Keratinocyte (primary cell): ENCODE results near the gene ACER3. TPM values are rescaled to one million over a fixed set of nuclear protein-coding genes. Genes with fewer than 3 reads are reported as not detected.

Experiments used
- DNase-seq: peaks from one replicate; pipeline ENCODE4 v3.0.0-alpha.2; 2011; ENCODE audit warnings: low read depth, missing footprints, low spot score
- FAIRE-seq: peaks from 2 replicates; lab custom pipeline; 2011; peaks lifted over from hg19 to GRCh38; lab: Jason Lieb, UNC
- H2AFZ ChIP-seq: 2 replicates; pipeline ENCODE4 v1.6.0; 2012; ENCODE audit warnings: low read length, control low read depth, inconsistent platforms; ENCODE audit not compliant: control insufficient read depth
- H3K27ac ChIP-seq: 2 replicates; pipeline ENCODE4 v1.5.1; 2011; ENCODE audit warnings: low read length; ENCODE audit not compliant: control insufficient read depth, insufficient read depth
- H3K27me3 ChIP-seq: 3 replicates; pipeline ENCODE4 v1.6.0; 2011; ENCODE audit warnings: low read length; ENCODE audit not compliant: control insufficient read depth, insufficient read depth; ENCODE audit errors: extremely low read depth
- H3K36me3 ChIP-seq, 2 experiments: 2 replicates in 1 of 2; 3 replicates in 1 of 2; pipeline ENCODE4 v1.5.1; 2011; ENCODE audit warnings: low read length in 2 of 2, mild to moderate bottlenecking in 1 of 2; ENCODE audit not compliant: control insufficient read depth in 2 of 2, insufficient read depth in 2 of 2; ENCODE audit errors: extremely low read depth in 1 of 2
- H3K4me1 ChIP-seq: 3 replicates; pipeline ENCODE4 v1.5.1; 2011; ENCODE audit warnings: low read length; ENCODE audit not compliant: control insufficient read depth, insufficient read depth; ENCODE audit errors: extremely low read depth
- H3K4me2 ChIP-seq: 3 replicates; pipeline ENCODE4 v1.6.0; 2011; ENCODE audit warnings: low read depth, low read length; ENCODE audit not compliant: control insufficient read depth, insufficient read depth; ENCODE audit errors: extremely low read depth
- H3K4me3 ChIP-seq, 3 experiments: fragments of 200-600 bp in 1 of 3; sonication (generic) in 1 of 3; 2 replicates in 2 of 3; 3 replicates in 1 of 3; pipeline ENCODE4 v1.5.1; 2011 to 2016; ENCODE audit warnings: low read length in 3 of 3, mild to moderate bottlenecking in 3 of 3, control low read depth in 2 of 3, inconsistent platforms in 1 of 3, low read depth in 1 of 3, mixed read lengths in 1 of 3, mixed run types in 1 of 3, moderate library complexity in 1 of 3; ENCODE audit not compliant: control insufficient read depth in 2 of 3, insufficient read depth in 2 of 3; ENCODE audit errors: extremely low read depth in 1 of 3
- H3K79me2 ChIP-seq: 2 replicates; pipeline ENCODE4 v1.6.0; 2012; ENCODE audit warnings: low read length; ENCODE audit not compliant: control insufficient read depth, insufficient read depth
- H3K9ac ChIP-seq: 3 replicates; pipeline ENCODE4 v1.6.0; 2011; ENCODE audit warnings: low read length; ENCODE audit not compliant: control insufficient read depth, insufficient read depth; ENCODE audit errors: extremely low read depth
- H3K9me1 ChIP-seq: 3 replicates; pipeline ENCODE4 v1.6.0; 2011; ENCODE audit warnings: low read length; ENCODE audit not compliant: control insufficient read depth, insufficient read depth; ENCODE audit errors: extremely low read depth
- H3K9me3 ChIP-seq: 2 replicates; pipeline ENCODE4 v1.5.1; 2012; ENCODE audit warnings: low read depth, low read length; ENCODE audit not compliant: control insufficient read depth
- H4K20me1 ChIP-seq: 3 replicates; pipeline ENCODE4 v1.6.0; 2011; ENCODE audit warnings: low read length; ENCODE audit not compliant: control insufficient read depth, insufficient read depth; ENCODE audit errors: extremely low read depth
- CTCF ChIP-seq, 3 experiments: IDR thresholded peaks in 1 of 3; conservative IDR thresholded peaks in 1 of 3; optimal IDR thresholded peaks in 1 of 3; 2 replicates in 2 of 3; 3 replicates in 1 of 3; pipeline versions ENCODE3 to v1.5.1; 2011; ENCODE audit warnings: low read length in 3 of 3, mild to moderate bottlenecking in 3 of 3, moderate library complexity in 2 of 3, control low read depth in 1 of 3, inconsistent platforms in 1 of 3; ENCODE audit not compliant: insufficient read depth in 2 of 3; ENCODE audit errors: extremely low read depth in 1 of 3
- EZH2 ChIP-seq: IDR thresholded peaks from one replicate; pipeline ENCODE4 v1.6.1; 2012; ENCODE audit warnings: inconsistent platforms, mild to moderate bottlenecking, low read length, moderate library complexity
- dilution Hi-C: fragments of 300-500 bp; cut with MboI; formaldehyde crosslinking; loops from one replicate; pipeline ENCODE4 v1.7.0; 2020; ENCODE audit warnings: low sequenced_read_pairs; ENCODE audit not compliant: extremely low pct_ligation_motif_present
- polyA plus RNA-seq, 5 experiments: library from polyadenylated mRNA; depleted of rRNA in 3 of 5; stranded (reverse) in 3 of 5; stranded (forward) in 1 of 5; unstranded in 1 of 5; fragments of >200 nt; gene quantifications; 1 replicate in 1 of 5; 2 replicates in 3 of 5; 3 replicates in 1 of 5; pipeline versions ENCODE4 v1.2.1 to v1.2.3, GENCODE V29; 2011 to 2012; ENCODE audit warnings: missing spikeins in 2 of 5, low read depth in 1 of 5, low replicate concordance in 1 of 5

The ACER3 gene
- polyA plus RNA-seq, 1 donor (not counting 4 experiments of a cell fraction or from before 2014, with no cell fraction given): 55.0 TPM

- H3K9ac ChIP-seq: no peak overlapping the region
Observed at GRCh38 chr11:76972051-76972450, 111.3 kb downstream of the ACER3 start.

GRCh38 chr11:76974179-76974891, 113.6 kb downstream of the ACER3 start:
- dilution Hi-C loops: no loop called here
- no peaks in the 10 kb centered on the region for H3K27me3 ChIP-seq
- H3K9ac ChIP-seq: no peak overlapping the region
- no peaks in the 10 kb centered on the region for H3K9me3 ChIP-seq
- H3K36me3 ChIP-seq: peaks cover 0 to 5% of the 10 kb centered on the region in 2 experiments
- no peaks in the 10 kb centered on the region for H3K9me1 ChIP-seq
- DNase-seq: no peak
- TF ChIP-seq CTCF (optimal IDR thresholded peaks at IDR 0.05 in 1 of 3, IDR thresholded peaks at IDR 0.05 in 1 of 3, conservative IDR thresholded peaks at IDR 0.05 in 1 of 3; ENCODE audit: extremely low read depth in 1 of 3, insufficient read depth in 2 of 3, low read length in 3 of 3) (no peak), EZH2 (no peak)
- H3K79me2 ChIP-seq: no peaks in the 10 kb centered on the region
- no peaks in the 10 kb centered on the region for H3K4me1 ChIP-seq
- no peak overlapping the region for H2AFZ ChIP-seq
- no peak for FAIRE-seq
- no peak overlapping the region for H3K4me2 ChIP-seq
- H3K4me3 ChIP-seq: no peak overlapping the region
- H4K20me1 ChIP-seq: no peaks in the 10 kb centered on the region
- H3K27ac ChIP-seq: no peak overlapping the region

More at GRCh38 chr11:76972051-76972450, 111.3 kb downstream of the ACER3 start:
- no peaks in the 10 kb centered on the region for H3K27me3 ChIP-seq
- no peak for TF ChIP-seq EZH2
- TF ChIP-seq CTCF (optimal IDR thresholded peaks at IDR 0.05 in 1 of 3, IDR thresholded peaks at IDR 0.05 in 1 of 3, conservative IDR thresholded peaks at IDR 0.05 in 1 of 3; ENCODE audit: extremely low read depth in 1 of 3, insufficient read depth in 2 of 3, low read length in 3 of 3): no peak
- H3K36me3 ChIP-seq: no peaks in the 10 kb centered on the region
- dilution Hi-C loops: no loop called here
- no peak overlapping the region for H3K4me3 ChIP-seq
- no peak overlapping the region for H3K4me2 ChIP-seq
- FAIRE-seq (no peak), DNase-seq (no peak)
- H3K79me2 ChIP-seq: no peaks in the 10 kb centered on the region
- no peaks in the 10 kb centered on the region for H3K9me1 ChIP-seq
- H2AFZ ChIP-seq: no peak overlapping the region
- H3K4me1 ChIP-seq: no peaks in the 10 kb centered on the region
- no peaks in the 10 kb centered on the region for H4K20me1 ChIP-seq
- H3K27ac ChIP-seq: no peak overlapping the region
- no peaks in the 10 kb centered on the region for H3K9me3 ChIP-seq
